NCI-H2227 (cell line): ENCODE measurements around the gene ASPN.

Experiments used
- DNase-seq: peaks from one replicate; lab custom pipeline; 2025; ENCODE audit not compliant: unreplicated experiment; lab: John Stamatoyannopoulos, UW

ASPN gene

DNA sequence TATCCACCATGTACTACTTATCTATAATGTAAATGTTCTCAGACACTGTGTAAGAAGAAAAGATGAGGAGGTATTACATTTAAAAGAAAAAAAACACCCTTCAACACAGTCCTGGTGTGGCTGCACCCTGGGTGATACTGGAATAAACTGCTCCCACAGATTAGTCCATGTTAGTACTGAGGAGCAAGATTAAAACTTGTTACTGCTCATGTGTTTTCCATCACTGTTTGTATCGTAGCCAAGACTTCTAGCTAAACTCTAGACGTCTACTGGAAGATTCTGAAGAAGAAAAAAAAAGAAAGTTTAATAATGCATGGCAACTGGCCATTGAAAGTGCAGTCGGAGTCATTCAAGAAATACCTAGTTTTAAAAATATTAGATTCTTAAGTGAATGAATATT, at the start of gene ASPN:
Gene ASPN, minus strand, starts transcription at position 178 of the 400 bp plus-strand sequence.
- no peak for DNase-seq

DNA sequence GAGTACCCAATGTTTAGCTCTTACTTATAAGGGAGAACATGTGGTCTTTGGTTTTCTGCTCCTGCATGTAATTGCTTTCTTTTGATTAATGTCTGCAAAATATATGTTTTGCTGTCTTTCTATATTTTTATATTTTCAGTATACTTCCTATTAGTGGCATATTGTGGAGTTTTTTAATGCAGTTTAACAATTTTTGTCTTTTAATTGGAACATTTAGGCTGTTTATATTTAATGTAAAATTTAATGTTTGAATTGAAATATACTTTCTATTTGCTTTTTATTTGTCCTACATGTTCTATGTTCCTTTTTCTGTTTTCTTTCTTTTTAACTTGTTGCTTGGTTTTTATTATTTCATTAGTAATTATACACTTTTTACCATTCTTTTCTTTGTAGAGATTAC, 48.6 kb upstream of the ASPN start:
- DNase-seq = no peak

DNA sequence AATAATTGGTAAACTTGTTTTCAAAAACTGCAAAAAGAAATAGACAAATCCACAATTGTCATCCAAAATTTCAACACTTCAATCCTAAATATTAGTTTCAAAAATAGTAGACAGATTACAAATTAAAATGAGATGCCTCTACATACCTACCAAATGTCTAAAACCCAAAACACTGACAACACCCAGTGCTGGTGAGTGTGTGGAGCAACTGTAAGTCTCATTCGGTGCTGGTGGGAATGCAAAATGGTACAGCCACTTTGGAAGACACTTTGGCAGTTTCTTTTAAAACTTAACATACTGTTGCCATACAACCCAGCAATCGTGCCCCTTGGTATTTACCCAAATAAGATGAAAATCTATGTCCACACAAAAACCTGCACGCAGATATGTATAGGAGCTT, 46.8 kb upstream of the ASPN start:
- no peak for DNase-seq

DNA sequence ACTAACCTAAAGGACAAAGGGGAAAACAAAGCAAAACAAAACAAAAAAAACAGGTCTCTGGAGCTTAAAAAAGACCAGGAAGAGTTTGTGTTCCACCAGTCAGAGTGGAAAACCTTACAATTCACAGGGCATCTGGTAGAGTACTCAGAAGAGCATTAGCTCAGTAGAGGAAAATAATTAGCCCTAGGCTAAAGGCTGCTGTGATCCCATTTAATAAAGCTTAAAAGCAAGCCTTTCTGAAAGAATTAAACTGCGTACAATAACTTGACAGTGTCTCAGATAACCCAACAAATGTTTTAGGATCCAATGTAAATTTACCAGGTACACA, 46.2 kb upstream of the ASPN start:
- no peak for DNase-seq

DNA sequence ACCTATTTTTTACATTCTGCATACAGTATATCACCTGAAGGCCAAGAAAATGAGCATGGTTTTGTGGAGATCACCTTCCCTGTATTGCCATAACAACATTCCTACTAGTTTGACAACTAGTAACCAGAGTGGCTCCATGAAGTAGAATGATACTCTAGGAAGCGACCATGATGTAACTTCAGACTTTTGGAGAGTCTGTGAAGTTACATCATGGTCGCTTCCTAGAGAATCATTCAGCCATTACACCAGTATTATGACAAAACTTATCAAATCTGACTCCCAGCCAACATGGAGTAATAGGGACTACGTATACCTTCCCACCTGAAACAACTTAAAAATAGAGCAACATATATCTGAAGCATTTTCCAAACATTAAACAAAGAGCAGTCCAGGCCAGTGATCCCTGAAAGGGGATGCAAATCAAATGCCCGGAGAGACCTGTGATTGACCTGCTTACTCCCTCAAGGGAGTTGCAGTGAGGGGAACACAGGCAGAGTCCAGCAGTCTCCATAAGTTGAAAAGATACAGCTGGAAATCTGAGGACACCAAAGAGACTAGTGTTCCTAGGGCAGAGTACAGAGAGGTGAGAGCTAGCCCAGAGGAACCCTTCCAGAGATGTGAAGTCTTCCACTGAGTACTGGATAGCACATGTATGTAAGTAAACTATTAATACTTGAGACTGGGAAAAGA, 45.7 kb upstream of the ASPN start:
- DNase-seq = no peak

DNA sequence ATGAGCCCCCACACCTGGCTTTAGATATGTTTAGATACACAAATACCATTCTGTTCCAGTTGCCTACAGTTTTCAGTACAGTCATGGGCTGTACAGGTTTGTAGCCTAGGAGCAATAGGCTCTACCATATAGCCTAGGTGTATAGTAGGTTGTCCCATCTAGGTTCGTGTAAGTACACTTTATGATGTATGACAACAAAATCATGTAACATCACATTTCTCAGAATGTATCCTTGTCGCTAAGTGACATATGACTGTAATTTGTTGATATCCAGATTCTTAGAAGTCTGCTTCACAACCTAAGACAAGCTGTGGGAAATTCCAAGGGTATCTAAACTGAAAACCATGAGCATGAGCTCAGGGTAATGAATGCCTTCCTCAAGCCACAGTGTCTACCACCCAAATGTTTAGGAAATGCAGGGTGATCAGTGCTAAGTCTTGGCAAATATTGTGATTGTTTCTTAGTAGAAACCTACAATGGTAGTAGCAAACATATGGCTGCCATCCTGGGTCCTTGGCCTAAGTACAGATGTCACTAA, 45.1 kb upstream of the ASPN start:
- no peak for DNase-seq

DNA sequence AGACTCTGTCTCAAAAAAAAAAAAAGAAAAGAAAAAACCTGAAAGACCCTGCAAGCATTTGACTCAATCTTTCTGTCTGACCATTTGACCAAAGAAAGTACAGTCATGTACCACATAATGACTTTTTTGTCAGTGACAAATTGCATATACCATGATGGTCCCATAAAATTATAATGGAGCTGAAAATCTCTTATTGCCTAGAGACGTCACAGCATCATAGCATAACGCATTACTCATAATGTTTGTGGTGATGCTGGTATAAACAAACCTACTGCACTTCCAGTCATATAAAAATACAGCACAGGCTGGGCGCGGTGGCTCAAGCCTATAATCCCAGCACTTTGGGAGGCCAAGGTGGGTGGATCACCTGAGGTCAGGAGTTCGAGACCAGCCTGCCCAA, 43.0 kb upstream of the ASPN start:
- DNase-seq = no peak

DNA sequence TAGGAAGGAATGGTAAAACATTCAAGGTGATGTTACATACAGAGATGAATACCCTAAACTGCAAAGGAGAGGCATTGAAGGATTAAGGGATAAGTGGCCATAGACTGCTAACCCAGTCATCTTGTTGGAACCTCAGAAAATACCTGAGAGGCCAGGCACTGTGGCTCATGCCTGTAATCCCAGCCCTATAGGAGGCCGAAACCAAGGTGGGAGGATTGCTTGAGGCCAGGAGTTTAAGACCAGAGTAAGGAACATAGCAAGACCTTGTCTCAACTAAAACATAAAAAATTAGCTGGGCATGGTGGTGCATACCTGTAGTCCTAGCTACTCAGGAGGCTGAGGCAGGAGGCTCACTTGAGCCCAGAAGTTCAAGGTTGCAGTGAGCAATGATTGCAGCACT, 42.6 kb upstream of the ASPN start:
- DNase-seq = no peak

DNA sequence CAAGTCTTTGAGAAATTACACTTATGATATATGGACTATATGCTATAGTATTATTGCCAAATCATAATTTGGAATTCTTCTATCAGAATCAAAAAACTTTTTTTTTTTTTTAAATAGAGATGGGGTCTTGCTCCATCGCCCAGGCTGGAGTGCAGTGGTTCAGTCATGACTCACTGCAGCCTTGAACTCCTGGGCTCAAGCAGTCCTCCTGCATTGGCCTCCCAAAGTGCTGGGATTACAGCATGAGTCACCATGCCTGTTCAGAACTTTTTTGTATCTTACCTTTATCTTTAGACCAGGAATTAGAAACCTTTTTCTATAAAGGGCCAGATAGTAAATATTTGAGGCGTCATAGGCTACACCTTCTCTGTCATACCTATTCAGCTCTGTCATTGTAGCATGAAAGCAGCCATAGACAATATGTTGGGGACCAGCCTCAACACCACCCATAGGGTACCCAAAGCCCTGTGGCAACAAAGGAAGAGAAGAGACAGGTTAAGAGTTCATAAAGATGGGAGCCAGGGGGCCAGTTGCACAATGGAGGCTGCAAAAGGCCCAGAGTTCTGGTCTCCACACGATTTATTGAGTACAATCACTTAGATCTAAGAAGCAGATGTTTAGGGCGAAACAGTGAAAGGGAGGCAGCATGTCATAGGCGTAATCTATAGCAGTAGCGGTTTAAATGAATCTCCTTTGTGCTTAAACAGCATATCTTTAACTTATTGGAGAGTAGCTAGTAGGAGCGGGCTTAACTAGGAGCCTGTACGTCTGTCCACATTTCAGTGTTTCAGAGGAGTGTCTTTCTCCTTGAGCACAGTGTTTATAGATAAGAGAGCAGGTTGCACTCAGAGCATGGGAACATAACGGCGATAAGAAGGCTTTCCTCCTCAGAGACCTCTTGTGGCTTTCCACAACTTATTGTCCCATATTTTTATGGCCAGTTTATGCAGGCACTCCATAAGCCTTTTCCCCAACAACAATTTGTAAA, 41.0 kb upstream of the ASPN start:
- DNase-seq = no peak

DNA sequence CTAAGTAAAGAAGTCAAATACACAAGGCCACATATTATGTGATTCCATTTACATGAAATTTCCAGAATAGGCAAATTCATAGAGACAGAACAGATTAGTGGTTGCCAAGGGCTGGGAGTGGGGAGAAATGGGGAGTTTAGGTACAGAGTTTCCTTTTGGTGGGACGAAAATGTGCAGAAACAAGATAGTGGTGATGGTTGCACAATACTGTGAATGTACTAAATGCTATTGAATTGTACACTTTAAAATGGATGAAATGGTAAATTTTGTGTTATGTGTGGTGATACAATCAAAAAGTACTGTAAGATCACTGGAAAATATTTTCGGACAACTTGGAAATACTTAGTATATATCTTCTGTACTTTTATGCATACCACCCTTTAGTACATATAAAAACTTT, 38.5 kb upstream of the ASPN start:
- DNase-seq = no peak

DNA sequence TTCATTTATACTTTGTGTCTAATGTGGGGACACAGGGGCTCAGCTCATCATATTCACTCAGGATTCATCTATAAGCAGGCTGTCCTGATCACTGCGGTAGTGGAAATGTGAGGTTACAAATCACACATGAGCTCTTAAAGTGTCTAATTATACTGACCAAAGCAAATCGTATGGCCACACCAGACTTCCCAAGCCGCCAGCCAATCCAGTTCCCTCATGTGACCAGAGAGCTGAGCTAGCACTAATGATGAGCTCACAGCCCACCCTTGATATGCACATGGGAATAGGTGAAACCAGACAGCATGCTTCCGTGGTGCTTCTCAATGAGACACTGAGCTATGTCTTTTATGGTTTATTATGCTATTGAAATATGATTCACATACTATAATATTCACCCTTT, 35.9 kb upstream of the ASPN start:
- no peak for DNase-seq

DNA sequence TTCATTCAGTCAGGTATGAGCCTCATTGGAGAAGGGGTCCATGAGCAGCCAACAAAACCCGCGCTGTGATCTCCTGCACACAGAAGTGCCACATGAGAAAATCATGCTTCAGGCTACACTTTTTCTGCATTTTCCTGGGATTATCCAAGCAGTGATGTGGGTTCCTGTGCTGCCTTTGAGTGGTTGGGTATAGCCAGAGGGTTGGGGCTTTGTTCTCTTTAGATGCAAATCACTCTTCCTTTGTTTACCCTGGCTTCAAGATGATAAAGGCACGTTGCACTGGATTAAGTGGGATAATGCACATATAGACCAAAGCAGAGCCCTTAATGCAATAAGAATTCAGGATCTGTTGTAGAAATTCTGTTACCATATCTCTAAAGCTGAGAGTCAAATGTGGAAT, 34.7 kb upstream of the ASPN start:
- DNase-seq = no peak

DNA sequence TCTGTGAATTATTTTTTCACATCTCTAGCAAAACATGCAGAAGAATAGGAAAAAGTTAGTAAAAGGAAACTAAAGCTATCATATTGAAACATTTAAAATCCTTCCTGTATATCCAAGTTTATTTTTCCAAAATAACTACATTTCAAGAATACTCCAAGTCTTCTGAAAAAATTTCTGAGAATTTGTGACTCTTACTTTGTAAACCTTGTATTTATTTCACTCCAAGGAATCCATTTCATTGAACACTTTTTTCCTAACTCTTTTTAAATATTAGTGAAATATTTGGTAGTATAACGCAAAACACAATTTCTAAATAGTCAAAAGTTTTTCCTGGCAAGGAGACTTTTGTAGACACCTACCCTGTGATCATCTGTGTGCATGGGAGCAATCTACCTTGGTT, 34.2 kb upstream of the ASPN start:
- no peak for DNase-seq

DNA sequence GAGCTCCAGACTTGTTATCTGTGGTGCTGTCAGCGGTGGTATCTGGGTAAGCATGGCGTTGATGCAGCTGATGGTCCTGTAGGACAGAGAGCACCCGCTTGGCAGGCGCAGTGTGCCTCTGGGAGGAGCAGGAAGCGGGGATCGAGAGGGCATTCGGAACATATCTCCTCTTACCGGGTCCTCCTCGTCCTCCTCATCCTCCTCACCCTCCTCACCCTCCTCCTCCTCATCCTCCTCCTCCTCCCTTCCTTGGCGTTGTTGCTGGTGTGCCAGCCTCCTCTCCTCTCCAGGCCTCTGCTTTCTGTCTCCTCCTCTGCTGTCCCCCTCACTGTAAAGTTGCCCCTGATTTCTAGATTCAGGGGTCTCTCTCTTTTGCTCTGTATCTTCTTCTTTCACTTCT, 32.3 kb upstream of the ASPN start:
- no peak for DNase-seq

DNA sequence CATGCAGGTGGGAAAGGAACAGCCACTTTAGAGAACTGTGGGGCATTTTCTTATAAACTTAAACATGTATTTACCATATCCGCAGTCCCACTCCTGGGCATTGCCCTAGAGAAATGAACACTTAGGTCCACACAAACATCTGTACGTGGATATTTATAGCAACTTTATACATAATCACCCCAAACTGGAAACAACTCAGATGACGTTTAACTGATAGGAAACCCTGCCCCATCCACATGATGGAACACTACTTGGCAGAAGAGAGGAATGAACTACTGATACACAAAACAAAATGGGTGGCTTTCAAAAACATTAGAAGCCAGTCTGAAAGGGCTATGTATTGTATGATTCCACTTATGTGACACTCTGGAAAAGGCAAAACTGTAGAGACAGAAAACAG, 31.0 kb upstream of the ASPN start:
- DNase-seq = no peak

DNA sequence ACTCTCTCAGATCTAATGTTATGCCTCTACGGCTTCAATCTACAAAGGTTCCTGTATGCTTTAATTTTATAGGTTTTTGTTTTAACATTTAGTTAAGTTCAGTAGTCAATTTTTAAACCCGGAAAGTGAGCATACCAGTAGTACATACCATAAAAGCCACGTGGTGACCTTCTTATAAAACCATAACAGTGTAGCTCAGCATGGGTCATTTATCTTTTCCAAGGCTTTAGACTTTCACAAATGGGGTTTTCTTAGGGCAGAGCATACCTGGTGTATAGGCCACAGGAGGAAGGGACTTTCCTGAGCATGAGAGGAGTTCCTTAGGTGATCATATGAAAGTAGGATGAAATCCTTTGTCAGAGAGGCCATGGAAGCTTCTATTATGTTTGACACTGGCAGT, 30.3 kb upstream of the ASPN start:
- DNase-seq = no peak

DNA sequence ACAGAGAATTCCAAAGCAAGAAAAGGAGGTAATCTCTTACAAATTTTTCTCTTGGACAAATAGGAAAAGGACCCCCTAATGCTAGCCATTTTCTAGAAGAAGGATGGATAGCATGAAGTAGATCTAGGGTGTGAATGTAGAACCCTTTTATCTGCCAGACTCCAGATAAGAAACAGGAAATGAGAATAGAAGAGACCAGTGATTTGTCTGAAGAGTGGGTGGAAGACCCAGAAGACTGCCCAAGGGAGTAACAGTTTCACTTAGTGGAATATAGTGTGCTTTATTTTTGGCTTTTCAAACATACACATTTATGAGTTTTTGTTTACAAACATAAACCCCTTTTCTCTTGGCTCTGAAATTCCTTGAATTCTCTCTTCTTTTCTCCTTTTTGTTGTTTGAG, 28.4 kb upstream of the ASPN start:
- no peak for DNase-seq

DNA sequence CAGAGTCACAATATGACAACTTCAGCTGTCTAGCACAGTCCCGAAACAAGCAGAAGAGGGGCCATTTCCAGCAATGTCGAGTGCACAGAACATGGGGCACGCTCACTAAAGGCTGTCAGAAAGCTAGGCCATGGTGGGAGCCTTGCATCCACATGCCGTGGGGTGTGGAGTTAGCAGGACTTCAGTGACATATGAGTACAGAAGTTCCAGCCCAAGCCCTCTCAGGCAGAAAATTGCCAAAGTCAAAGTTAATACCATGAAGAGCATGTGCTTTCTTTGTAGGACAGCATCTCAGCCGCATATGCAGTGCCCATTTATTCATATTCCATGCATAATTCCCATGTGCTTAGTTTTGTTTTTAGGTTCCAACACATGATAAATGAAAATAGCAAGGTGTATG, 26.7 kb upstream of the ASPN start:
- no peak for DNase-seq

DNA sequence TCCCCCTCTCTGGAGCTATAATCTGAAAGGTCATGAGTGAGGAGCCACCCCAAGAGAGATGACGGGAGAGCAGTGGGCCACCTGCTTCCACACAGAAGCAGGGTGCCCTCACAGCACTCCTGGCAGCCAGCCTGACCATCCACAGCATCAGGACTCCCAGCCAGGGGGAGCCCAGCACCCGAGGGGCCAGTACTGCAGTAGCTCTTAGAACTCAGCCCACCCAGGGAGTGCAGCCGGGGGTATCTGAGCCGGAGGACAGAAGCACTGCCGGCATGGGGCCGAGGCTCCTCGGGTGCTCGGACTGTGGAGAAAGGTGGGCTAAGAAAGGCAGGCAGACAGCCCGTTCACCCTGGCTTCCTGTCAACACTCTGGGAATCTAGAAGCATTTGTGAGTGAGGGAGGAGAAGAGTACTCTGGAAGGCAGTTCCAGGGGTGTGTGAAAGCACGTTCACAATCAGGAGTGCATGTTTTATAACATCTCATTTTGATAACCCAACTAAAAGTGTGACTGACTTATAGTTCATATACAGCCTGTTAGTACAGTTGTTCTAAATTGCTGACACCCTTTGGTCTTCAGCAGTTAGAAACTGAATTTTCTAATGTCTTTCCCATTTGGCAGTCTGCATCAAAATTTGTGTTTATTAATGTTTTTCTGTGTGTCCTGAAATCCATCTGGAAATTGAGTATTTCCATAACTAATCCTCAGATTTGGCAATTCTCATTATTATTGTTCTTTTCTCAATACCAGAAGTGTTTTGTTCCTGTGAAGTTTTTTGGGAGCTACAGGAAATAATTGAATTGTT, 25.9 kb upstream of the ASPN start:
- DNase-seq = no peak

DNA sequence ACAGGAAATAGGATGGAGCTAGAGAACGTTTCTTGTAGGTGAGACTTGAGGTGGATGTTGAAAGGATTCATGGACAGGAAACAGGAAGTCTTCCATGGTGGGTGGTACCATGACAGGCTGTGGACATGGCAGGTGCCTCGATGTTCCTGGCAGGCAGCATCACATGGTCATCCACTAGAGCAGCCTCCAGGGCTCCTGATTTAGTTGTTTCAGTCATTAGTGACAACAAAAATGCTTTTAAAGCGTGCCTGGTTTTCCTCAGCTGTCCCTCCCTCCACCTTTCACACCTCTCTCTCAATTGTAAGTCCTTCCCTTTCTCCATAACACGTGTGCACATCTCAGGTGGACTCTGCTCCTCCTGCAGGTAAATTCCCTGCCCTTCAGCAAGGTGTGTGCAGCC, 25.2 kb upstream of the ASPN start:
- no peak for DNase-seq

DNA sequence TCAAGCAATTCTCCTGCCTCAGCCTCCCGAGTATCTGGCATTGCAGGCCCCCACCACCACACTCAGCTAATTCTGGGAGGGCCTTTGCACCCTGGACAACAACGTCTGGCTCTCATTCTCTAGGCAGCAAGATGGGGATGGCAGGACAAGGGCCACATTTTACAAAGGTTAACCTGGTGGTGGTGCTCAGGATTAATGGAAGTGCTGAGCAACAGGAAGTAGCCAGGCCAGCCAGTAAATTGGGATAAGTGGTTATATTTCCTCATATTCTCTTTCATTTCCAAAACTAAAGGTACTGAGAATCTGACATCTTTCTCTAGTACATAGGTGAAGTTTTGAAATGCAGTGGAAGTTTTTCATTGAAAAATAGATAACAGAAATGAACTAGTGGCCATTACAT, 24.7 kb upstream of the ASPN start:
- DNase-seq = no peak
